ENCODE measurements around the gene C3orf33.

Gene C3orf33

DNA sequence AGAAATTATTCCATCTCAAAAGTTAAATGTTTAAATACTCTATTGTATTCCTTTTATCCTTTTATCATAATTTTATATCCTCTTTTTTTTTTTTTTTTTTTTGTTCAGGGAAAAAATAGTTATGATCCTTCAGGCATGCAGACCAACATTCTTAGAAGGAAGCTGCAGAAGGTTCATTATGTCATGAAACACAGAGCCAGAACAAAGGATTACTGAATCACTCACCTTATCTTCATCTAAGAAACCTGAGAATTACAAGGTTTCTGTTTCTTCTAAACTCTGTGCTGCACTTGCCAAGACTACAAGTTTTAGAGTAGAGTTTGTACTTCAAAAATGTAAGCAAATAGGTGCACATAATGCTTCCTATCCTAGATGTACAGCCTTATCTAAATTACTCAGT is 64.5 kb downstream of the C3orf33 start:
- DNase-seq (ENCODE audit: low spot score): no peak

DNA sequence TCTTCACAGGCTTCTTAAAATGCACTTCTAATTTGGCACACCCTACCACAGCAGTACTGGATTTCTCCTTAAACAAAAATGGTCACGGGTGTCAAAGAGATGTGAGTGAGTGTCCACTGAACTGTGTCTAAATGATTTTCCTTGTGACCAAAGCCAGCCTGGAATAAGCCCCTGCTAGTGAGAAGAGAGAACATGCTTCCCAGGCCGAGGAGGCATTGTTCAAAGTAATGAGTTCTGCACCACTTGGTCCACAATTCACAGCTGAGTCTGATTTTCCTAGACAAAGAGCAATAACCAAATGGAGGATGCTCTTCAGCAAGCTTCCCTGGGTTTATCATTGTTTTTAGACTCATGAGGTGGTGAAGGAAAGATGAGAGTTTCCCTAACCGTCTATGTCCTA is 65.0 kb downstream of the C3orf33 start:
- DNase-seq (ENCODE audit: low spot score): no peak

DNA sequence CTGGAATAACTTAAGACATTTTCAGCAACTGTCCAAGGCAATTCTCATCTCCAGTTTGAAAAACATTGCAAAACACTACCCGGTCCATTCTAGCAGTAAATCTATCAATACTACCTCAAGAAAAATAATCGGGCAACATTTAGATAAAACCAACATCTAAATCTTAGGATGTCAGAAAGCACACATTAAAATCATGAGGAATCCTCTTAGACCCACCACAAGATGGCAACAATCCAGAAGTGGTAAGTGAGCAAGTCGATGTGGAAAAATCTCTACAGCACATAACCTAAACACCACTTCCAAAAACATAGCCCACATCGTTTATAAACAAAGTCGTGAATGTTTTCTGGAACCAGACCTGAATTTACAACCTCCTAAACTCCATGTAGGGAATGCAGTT is 66.9 kb downstream of the C3orf33 start:
- no peak for DNase-seq (ENCODE audit: low spot score)

DNA sequence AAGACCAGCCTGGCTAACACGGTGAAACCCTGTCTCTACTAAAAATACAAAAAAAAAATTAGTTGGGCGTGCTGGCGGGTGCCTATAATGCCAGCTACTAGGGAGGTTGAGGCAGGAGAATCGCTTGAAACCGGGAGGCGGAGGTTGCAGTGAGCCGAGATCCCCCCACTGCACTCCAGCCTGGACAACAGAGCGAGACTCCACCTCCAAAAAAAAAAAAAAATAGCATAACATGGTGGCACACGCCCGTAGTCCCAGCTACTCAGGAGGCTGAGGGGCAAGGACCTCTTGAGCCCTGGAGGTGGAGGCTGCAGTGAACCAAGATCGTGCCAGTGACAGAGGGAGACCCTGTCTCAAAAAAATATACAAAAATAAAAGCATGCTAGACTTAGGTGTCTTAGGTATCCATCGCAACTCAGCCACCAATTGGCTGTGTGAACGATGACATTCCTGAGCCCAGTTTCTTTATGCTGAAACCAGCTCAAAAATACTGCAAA is 67.5 kb downstream of the C3orf33 start:
- no peak for DNase-seq (ENCODE audit: low spot score)

DNA sequence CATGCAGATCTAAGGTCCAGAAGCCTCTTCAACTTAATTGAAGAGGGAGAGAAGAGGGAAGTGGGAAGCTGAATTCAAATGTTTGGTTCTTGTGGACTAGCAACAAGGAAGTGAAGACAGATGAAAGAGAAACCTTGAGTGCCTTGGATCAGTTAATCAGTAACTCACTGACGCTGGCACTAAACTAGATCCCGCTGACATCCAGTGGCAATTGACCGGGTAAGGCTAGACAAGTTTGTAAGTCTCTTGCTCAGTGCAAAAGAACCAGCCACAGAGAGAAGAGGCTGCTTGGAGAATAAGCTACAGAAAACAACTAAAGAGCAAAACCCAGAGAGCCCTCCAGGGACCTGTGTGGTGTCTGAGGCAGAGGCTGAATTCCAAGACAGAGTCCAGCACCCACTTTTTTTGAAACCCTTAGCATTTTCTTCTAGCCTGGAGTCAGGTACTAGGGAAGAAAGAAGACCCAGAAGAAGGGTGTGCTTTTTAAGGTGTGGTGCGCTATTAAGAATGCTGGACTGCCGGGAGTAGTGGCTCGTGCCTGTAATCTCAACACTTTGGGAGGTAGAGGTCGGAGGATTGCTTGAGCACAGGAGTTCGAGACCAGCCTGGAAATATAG is 68.1 kb downstream of the C3orf33 start:
- no peak for DNase-seq (ENCODE audit: low spot score)

DNA sequence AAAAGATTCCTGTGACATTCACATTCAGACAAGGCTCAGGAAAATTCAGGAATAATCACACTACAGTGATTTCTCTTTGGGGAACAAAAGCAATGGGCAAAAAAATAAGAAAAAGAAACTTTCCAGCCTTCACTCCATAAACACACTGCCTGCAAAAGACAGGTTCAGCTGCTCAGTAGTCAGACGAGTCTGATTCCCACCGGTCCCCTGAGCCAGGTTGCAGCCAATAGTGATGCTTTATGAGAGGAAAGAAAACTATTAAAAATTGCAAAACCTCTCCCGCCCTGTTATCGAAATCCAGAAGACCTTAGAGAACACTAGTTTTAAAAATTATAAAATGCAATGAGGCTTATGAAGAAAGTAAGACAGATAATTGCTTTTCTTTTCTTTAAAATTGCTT is 69.7 kb downstream of the C3orf33 start:
- DNase-seq (ENCODE audit: low spot score): no peak

DNA sequence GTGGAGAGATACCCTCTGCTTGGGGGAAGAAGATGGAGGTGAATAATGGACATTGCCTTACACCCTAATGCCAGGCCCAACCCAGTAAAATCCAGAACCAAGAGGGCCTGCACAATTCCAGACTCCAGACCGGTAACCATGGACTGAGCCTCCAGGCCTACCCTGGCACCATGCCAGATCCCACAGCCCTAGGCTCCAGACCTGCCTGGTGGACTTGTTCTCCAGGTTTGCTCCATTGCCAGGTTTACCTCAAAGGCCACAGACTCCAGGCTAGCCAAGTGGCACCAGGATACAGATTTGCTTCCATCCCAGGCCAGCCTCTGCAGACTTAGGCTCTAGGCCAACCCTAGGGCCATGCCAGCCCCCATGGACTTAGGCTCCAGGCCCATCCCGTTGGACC is 75.2 kb downstream of the C3orf33 start:
- no peak for DNase-seq (ENCODE audit: low spot score)

DNA sequence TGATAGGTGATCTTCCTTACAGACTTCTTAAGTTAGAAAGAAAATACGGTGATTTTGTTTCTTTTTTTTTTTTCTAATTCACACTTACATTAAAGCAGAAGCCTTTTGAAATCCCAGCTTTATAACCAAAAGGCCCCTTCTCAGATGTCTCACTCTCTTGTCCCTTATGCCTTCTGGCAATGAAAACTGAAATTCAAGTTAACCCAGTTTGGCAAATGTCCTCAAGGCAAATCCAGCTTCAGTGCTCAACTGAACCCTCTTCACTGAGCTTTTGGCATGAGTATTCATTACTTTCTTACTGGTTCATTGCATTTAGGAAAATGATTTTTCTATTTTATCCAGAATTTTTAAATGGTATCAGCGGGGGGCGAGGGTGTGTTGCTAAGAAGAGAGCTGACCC is 78.2 kb downstream of the C3orf33 start:
- no peak for DNase-seq (ENCODE audit: low spot score)

DNA sequence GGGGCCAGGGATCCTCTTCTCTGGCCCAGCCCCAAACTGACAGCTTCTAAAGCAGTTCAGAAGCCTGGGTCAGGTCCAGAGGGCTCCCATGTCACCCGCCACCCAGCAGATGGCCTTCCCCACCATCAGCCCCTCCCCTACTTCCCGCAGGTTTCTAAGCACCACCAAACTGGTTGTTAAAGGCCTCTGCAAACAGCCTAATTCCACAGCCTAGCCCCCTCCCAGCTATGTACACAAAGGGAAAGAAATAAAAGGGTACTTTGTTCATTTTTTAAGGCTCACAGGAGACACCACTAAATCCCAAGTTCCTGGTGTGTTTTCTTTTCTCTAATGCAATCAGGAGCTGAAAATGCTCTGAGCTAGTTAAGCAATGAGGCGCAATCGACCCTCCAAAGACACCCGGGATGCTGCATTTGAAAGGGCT is 91.8 kb downstream of the C3orf33 start:
- no peak for DNase-seq (ENCODE audit: low spot score)

Measured in CD4-positive, alpha-beta T cell treated with Interleukin-6 at 100 ng/mL for 8 hours (primary cell).